ENCODE measurements around the gene RAB15. TPM values are rescaled to one million over a fixed set of nuclear protein-coding genes. Genes with fewer than 3 reads are reported as not detected.

Gene RAB15
- total and polyA plus RNA-seq, 2 donors (not counting 3 experiments of a cell fraction or from before 2014, with no cell fraction given): 24.9 to 33.3 TPM

DNA sequence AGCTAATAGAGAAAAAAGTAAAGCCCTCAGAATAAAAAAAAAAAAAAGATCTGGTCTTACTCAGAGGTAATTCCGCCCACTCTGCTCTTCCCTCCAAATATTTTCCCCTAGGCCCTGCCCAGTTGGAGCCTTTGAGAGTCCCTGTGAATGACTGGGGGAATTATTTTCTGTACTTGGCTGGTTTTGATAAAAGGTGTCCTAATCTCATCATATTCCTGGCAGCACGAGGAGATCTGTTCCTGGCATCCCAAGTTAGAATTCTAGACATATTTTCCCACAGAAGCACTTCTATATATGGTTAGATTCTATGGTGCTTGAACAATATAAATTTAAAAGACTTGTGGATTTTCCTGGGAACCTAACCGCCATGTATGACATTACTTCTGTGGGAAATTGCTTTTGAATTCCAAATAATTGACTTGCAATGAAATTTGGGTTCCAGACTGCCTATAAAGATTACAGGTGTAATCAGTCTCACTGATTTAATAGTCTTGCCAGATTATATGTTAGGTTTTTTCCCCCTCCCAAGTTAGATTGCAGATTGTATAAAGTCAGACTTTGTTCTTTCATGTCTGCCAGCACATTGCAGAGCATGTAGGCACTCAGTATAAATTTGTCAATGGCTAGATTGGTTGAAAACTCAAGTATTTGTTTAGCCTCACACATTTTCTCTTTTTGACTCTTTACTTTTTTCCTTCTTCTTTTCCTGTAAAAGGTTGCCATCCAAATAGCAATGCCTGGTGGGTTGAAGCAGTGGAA, 41.9 kb downstream of the RAB15 start:
- intact Hi-C loops (cut with micrococcal nuclease): no loop called here
- Histone ChIP-seq H3K9ac (replicated peaks; ENCODE audit: extremely low read depth, insufficient read depth, low read length) (no peak overlapping the region), H3K4me1 (ENCODE audit: control insufficient read depth, extremely low read depth, insufficient read depth, low read length) (no peaks in the 10 kb centered on the region), H3K27me3 (ENCODE audit: control insufficient read depth in 2 of 2, insufficient read depth in 2 of 2, low read length in 2 of 2) (no peaks in the 10 kb centered on the region), H3K79me2 (ENCODE audit: control insufficient read depth, insufficient read depth, low read length) (no peaks in the 10 kb centered on the region), H4K20me1 (replicated peaks; ENCODE audit: control insufficient read depth, extremely low read depth, insufficient read depth, low read length) (no peaks in the 10 kb centered on the region), H3K4me2 (ENCODE audit: insufficient read depth, low read length) (no peak overlapping the region), H3K27ac (ENCODE audit: insufficient read depth, low read depth, low read length) (no peak overlapping the region), H2AFZ (ENCODE audit: low read depth, low read length) (no peak overlapping the region), H3K9me3 (replicated peaks; ENCODE audit: control insufficient read depth, insufficient read depth, low read length) (no peaks in the 10 kb centered on the region), H3K4me3 (replicated peaks in 1 of 3; ENCODE audit: insufficient read depth in 1 of 3, low read depth in 1 of 3, low read length in 3 of 3) (no peak overlapping the region), H3K9me1 (replicated peaks; ENCODE audit: control insufficient read depth, extremely low read depth, insufficient read depth, low read length) (no peaks in the 10 kb centered on the region), H3K36me3 (ENCODE audit: control insufficient read depth in 2 of 2, extremely low read depth in 1 of 2, insufficient read depth in 2 of 2, low read length in 2 of 2) (peaks cover 3 to 10% of the 10 kb centered on the region in 2 experiments)
- no TSS peak for BruUV-seq (replicated peaks)
- FAIRE-seq: no peak
- POLR2A ChIA-PET: no interaction called here
- dilution Hi-C loops (cut with MboI; ENCODE audit: extremely low pct_ligation_motif_present, low sequenced_read_pairs): no loop called here
- TF ChIP-seq GATA2 (IDR thresholded peaks at IDR 0.05; ENCODE audit: insufficient read depth, insufficient read length, low read depth, low read length): no peak
- TF ChIP-seq, protein P1, sequence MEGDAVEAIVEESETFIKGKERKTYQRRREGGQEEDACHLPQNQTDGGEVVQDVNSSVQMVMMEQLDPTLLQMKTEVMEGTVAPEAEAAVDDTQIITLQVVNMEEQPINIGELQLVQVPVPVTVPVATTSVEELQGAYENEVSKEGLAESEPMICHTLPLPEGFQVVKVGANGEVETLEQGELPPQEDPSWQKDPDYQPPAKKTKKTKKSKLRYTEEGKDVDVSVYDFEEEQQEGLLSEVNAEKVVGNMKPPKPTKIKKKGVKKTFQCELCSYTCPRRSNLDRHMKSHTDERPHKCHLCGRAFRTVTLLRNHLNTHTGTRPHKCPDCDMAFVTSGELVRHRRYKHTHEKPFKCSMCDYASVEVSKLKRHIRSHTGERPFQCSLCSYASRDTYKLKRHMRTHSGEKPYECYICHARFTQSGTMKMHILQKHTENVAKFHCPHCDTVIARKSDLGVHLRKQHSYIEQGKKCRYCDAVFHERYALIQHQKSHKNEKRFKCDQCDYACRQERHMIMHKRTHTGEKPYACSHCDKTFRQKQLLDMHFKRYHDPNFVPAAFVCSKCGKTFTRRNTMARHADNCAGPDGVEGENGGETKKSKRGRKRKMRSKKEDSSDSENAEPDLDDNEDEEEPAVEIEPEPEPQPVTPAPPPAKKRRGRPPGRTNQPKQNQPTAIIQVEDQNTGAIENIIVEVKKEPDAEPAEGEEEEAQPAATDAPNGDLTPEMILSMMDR (IDR thresholded peaks at IDR 0.05; ENCODE audit: extremely low read depth in 1 of 2, insufficient read depth in 1 of 2, low read depth in 1 of 2, low read length in 2 of 2): no peak
- TF ChIP-seq EZH2 (IDR thresholded peaks at IDR 0.05; ENCODE audit: borderline replicate concordance, low read depth, low read length, severe bottlenecking): no peak
- TF ChIP-seq POLR2A (IDR thresholded peaks at IDR 0.05; ENCODE audit: low read depth, low read length): no peak
- TF ChIP-seq POLR2AphosphoS5 (IDR thresholded peaks at IDR 0.05; ENCODE audit: insufficient read depth, low read depth, low read length): no peak
- TF ChIP-seq, protein P2, sequence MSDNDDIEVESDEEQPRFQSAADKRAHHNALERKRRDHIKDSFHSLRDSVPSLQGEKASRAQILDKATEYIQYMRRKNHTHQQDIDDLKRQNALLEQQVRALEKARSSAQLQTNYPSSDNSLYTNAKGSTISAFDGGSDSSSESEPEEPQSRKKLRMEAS (IDR thresholded peaks at IDR 0.05; ENCODE audit: insufficient read depth, insufficient read length): no peak
- TF ChIP-seq JUN (IDR thresholded peaks at IDR 0.05; ENCODE audit: borderline replicate concordance, insufficient read depth, insufficient read length, low read depth): no peak
- no peak for TF ChIP-seq MYC (IDR thresholded peaks at IDR 0.05; ENCODE audit: low read depth, low read length)
- no peak for TF ChIP-seq FOS (IDR thresholded peaks at IDR 0.05; ENCODE audit: borderline replicate concordance, insufficient read depth, low read length)
- DNase-seq (ENCODE audit: low read depth, low spot score): no peak
- CTCF ChIA-PET: no interaction called here

Data from endothelial cell of umbilical vein (primary cell).